ENCODE data around the gene ANKRD44. TPM values are rescaled to one million over a fixed set of nuclear protein-coding genes. Genes with fewer than 3 reads are reported as not detected.

The ANKRD44 gene
- polyA plus RNA-seq, 2 of the 4 experiments (the other 2 are of a cell fraction) = 0.97 to 5.9 TPM

- TF ChIP-seq EHF (CRISPR knock-in tag; IDR thresholded peaks at IDR 0.05) = no peak
Observed at GRCh38 chr2:197176522-197176921, 134.1 kb downstream of the ANKRD44 start (continued).

GRCh38 chr2:197174539-197175094 is 136.0 kb downstream of the ANKRD44 start:
- no peak for TF ChIP-seq ESRRA (IDR thresholded peaks at IDR 0.05; ENCODE audit: borderline replicate concordance, low read length)
- TF ChIP-seq HMGXB4 (CRISPR knock-in tag; IDR thresholded peaks at IDR 0.05; ENCODE audit: borderline replicate concordance) = no peak
- TF ChIP-seq EHF (CRISPR knock-in tag; IDR thresholded peaks at IDR 0.05) = no peak
- no peak for TF ChIP-seq PBX3 (IDR thresholded peaks at IDR 0.05)
- no peak for TF ChIP-seq HOXA7 (CRISPR knock-in tag; IDR thresholded peaks at IDR 0.05)
- TF ChIP-seq PHF8 (IDR thresholded peaks at IDR 0.05; ENCODE audit: borderline replicate concordance, low read depth) = no peak
- no peak for TF ChIP-seq ZC3H11A (IDR thresholded peaks at IDR 0.05)
- TF ChIP-seq SREBF2 (IDR thresholded peaks at IDR 0.05) = no peak
- no peak for TF ChIP-seq HDAC2 (IDR thresholded peaks at IDR 0.05)
- no peak for TF ChIP-seq SMC3 (IDR thresholded peaks at IDR 0.05)
- TF ChIP-seq KDM5A (IDR thresholded peaks at IDR 0.05) = no peak
- TF ChIP-seq HOXB13 (CRISPR knock-in tag; IDR thresholded peaks at IDR 0.05; ENCODE audit: low read depth) = no peak
- TF ChIP-seq CHD2 (IDR thresholded peaks at IDR 0.05; ENCODE audit: low read length, partially characterized antibody) = no peak
- no peak for TF ChIP-seq ELK1 (IDR thresholded peaks at IDR 0.05; ENCODE audit: low read depth, low read length)
- TF ChIP-seq KDM1A (IDR thresholded peaks at IDR 0.05; ENCODE audit: low read depth) = no peak
- TF ChIP-seq REST (IDR thresholded peaks at IDR 0.05) = no peak
- no peak for TF ChIP-seq BHLHE40 (IDR thresholded peaks at IDR 0.05; ENCODE audit: low read depth, low read length)
- no peak for TF ChIP-seq FOXS1 (CRISPR knock-in tag; IDR thresholded peaks at IDR 0.05)
- Histone ChIP-seq H3K27ac (no peak overlapping the region), H3K4me2 (no peak overlapping the region), H3K4me1 (no peaks in the 10 kb centered on the region), H3K4me3 (no peak overlapping the region), H3K9me3 (no peaks in the 10 kb centered on the region)
- FAIRE-seq (no peak), DNase-seq (ENCODE audit: low read depth in 1 of 2, low spot score in 1 of 2) (no peak), ATAC-seq (peak in 1 of 2 experiments; percentile 34; a peak in 1 of 6 replicates)
- 42% methylated on average over 2 of the region's 2 CpGs for WGBS (ENCODE audit: missing lambda C conversion rate)
- ChIA-PET CTCF (no interaction called here), POLR2A (interaction anchor here (0.6 kb wide), 1 partner anchor 260 kb away, joined by 4 read pairs; the partner anchor contains the start of gene SF3B1)

Measured in A549 (cell line).